GM12891 (cell line): ENCODE data around the gene ZNF581.

Experiments used
- POLR2A ChIP-seq: IDR thresholded peaks from 2 replicates; pipeline ENCODE4 v1.6.1; 2011; ENCODE audit warnings: low read depth, low read length, control low read depth
- POLR2AphosphoS5 ChIP-seq: IDR thresholded peaks from 2 replicates; pipeline ENCODE4 v1.6.1; 2011; ENCODE audit warnings: low read depth, low read length, control low read depth
- TAF1 ChIP-seq: IDR thresholded peaks from 2 replicates; pipeline ENCODE4 v1.6.1; 2011; ENCODE audit warnings: low read depth, low read length, control low read depth

DNA sequence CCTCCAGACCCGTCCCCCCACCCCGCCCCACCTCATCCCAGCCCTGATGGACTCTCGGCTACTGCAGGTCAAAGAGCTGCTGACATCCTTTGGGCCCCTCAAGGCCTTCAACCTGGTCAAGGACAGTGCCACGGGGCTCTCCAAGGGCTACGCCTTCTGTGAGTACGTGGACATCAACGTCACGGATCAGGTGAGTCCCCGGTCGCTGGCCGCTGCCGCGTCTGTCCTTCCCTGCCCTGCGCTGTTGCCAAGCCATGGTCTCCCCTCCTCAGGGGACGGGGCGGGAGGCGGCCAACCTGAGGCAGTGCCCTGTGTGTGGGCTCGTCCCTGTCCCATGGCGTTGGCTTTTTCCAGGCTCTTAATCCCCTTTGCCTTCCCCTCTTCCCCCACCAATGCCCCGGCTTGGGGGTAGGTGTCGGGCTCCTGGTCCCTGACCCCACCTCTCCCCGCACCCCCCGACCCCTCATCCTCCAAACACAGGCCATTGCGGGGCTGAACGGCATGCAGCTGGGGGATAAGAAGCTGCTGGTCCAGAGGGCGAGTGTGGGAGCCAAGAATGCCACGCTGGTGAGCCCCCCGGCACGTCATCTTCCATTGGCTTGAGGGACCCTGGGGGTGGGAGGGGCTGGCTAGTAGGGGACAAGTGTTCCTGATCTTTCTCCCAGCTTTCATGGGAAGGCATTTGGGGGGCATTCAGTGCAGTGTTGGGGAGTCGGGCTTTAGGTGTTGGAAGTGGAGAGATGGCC lies 25.3 kb downstream of the ZNF581 start:
- no peak for TF ChIP-seq POLR2AphosphoS5
- TF ChIP-seq TAF1: no peak
- no peak for TF ChIP-seq POLR2A
